A673 (cell line): ENCODE measurements around the gene SEC22A. TPM values are rescaled to one million over a fixed set of nuclear protein-coding genes. Genes with fewer than 3 reads are reported as not detected.

Experiments
- BruUV-seq: library from RNA; stranded (reverse); fragments of 400-500 nt; replicated peaks from 2 replicates; lab custom pipeline; 2021; lab: Mats Ljungman, UMichigan
- CTCF ChIA-PET: fragments of 300-600 bp; sonication (Branson Sonifier 250); formaldehyde crosslinking; loops from one replicate; lab custom pipeline; 2022; ENCODE audit warnings: antibody characterized with exemption; lab: Charles Lee
- POLR2A ChIA-PET: fragments of 300-600 bp; sonication (Branson Sonifier 250); formaldehyde crosslinking; loops from one replicate; lab custom pipeline; 2022; ENCODE audit warnings: antibody characterized with exemption; ENCODE audit not compliant: low non-redundant PET; lab: Charles Lee
- DNase-seq: peaks from one replicate; pipeline ENCODE4 v3.0.0-alpha.2; 2015; ENCODE audit warnings: low spot score
- H3K27ac ChIP-seq: fragments of 200-600 bp; sonication (generic); 2 replicates; pipeline ENCODE4 v1.5.1; 2016; ENCODE audit warnings: mixed run types, low read depth, mild to moderate bottlenecking, mixed read lengths, antibody characterized with exemption, low read length; ENCODE audit not compliant: poor library complexity, severe bottlenecking
- H3K27me3 ChIP-seq: fragments of 200-600 bp; sonication (generic); replicated peaks from 2 replicates; pipeline ENCODE4 v1.6.1; 2017; ENCODE audit warnings: mixed run types, low read depth, mild to moderate bottlenecking, mixed read lengths, antibody characterized with exemption, low read length; ENCODE audit not compliant: insufficient read depth, poor library complexity
- H3K36me3 ChIP-seq: fragments of 200-600 bp; sonication (generic); 2 replicates; pipeline ENCODE4 v1.6.1; 2016; ENCODE audit warnings: mixed run types, mild to moderate bottlenecking, mixed read lengths, antibody characterized with exemption, low read length; ENCODE audit not compliant: insufficient read depth, poor library complexity, severe bottlenecking
- H3K4me1 ChIP-seq: fragments of 200-600 bp; sonication (generic); 2 replicates; pipeline ENCODE4 v1.6.1; 2017; ENCODE audit warnings: mixed run types, mild to moderate bottlenecking, mixed read lengths, antibody characterized with exemption, low read length; ENCODE audit not compliant: insufficient read depth, poor library complexity, severe bottlenecking
- H3K4me3 ChIP-seq: fragments of 200-600 bp; sonication (generic); 2 replicates; pipeline ENCODE4 v1.5.1; 2016; ENCODE audit warnings: low read depth, mixed run types, mild to moderate bottlenecking, mixed read lengths, low read length; ENCODE audit not compliant: poor library complexity, severe bottlenecking
- H3K9me3 ChIP-seq: fragments of 200-600 bp; sonication (generic); 2 replicates; pipeline ENCODE4 v1.6.1; 2016; ENCODE audit warnings: mixed run types, low read depth, mild to moderate bottlenecking, mixed read lengths, antibody characterized with exemption, low read length; ENCODE audit not compliant: poor library complexity, severe bottlenecking
- EZH2 ChIP-seq: fragments of 200-600 bp; sonication (generic); IDR thresholded peaks from 2 replicates; pipeline ENCODE4 v1.6.1; 2017; ENCODE audit warnings: borderline replicate concordance, low read depth, mild to moderate bottlenecking, mixed read lengths, antibody characterized with exemption, low read length; ENCODE audit not compliant: poor library complexity, severe bottlenecking
- intact Hi-C: fragments of 100-400 bp; cut with micrococcal nuclease; formaldehyde crosslinking; loops from one replicate; pipeline ENCODE4 v1.10.0; 2022; ENCODE audit not compliant: unreplicated experiment
- total RNA-seq: library from RNA; stranded (reverse); gene quantifications from 2 replicates; pipeline ENCODE4 v1.2.3, GENCODE V29; 2021
- TF ChIP-seq, protein P1 (sequence below): fragments of 300-800, 200-600 bp; sonication (generic); conservative IDR thresholded peaks from 2 replicates; pipeline ENCODE4 v1.5.1; 2017; ENCODE audit warnings: low read depth, mild to moderate bottlenecking, antibody characterized with exemption, low read length, moderate library complexity, mixed read lengths

The SEC22A gene
- total RNA-seq, 1 experiment from 2014 or later: 21.6 TPM

DNA sequence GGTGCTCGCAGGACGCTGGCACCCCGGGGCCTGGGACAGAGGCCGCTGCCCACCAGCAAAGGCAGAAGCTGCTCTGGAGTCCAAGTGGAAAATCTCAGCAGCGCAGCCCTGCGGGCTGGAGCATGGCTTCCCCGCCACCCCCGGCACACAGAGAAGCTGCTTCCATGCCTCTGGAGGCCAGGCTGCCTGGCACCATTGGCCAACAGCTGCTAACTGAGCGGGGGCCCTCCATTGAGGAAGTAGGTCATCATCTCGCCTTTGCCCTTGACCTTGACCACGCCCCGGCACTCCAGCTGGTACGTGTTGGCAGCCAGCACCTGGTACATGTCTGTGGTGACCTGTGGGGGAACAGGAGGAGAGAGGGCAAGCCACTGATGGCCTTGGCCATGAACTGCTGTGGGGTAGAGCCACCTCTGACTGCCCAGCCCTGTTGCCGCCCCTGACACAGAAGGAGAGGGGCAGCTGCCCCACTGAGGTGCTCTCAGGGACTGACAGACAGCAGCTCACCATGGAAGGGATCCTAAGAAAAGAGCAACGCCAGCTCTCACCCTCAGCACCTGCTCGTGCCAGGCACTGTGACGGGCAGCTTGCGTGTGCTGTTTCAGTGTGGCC is 82.8 kb downstream of the SEC22A start:
- intact Hi-C loops: no loop called here
- POLR2A ChIA-PET: no interaction called here
- TF ChIP-seq EZH2: no peak
- TF ChIP-seq, protein P1, sequence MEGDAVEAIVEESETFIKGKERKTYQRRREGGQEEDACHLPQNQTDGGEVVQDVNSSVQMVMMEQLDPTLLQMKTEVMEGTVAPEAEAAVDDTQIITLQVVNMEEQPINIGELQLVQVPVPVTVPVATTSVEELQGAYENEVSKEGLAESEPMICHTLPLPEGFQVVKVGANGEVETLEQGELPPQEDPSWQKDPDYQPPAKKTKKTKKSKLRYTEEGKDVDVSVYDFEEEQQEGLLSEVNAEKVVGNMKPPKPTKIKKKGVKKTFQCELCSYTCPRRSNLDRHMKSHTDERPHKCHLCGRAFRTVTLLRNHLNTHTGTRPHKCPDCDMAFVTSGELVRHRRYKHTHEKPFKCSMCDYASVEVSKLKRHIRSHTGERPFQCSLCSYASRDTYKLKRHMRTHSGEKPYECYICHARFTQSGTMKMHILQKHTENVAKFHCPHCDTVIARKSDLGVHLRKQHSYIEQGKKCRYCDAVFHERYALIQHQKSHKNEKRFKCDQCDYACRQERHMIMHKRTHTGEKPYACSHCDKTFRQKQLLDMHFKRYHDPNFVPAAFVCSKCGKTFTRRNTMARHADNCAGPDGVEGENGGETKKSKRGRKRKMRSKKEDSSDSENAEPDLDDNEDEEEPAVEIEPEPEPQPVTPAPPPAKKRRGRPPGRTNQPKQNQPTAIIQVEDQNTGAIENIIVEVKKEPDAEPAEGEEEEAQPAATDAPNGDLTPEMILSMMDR: no peak
- Histone ChIP-seq H3K27ac (no peak overlapping the region), H3K4me3 (no peak overlapping the region), H3K36me3 (no peaks in the 10 kb centered on the region), H3K27me3 (no peaks in the 10 kb centered on the region), H3K9me3 (no peaks in the 10 kb centered on the region), H3K4me1 (no peaks in the 10 kb centered on the region)
- CTCF ChIA-PET: no interaction called here
- no TSS peak for BruUV-seq
- no peak for DNase-seq

DNA sequence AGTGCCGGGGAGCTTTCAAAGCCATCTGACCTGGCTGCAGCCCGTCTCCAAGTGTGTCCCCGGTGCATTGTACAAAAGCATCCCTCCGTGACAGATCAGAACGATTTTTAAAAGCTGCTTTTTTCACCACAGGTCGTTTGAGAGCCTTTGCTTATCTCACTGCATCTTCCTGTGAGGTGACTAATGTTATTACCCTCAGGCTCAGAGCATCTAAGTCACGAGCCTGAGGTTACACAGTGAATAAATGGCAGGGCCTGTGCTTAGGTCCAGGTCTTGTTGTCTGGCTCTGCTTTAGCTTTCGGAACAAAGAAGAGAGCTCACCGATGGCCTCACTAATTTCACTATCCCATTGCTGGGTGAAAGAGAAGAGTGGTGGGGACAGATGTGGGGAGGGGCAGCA is 83.3 kb downstream of the SEC22A start:
- H3K4me1 ChIP-seq: no peaks in the 10 kb centered on the region
- intact Hi-C loops: no loop called here
- no peak for DNase-seq
- no peak overlapping the region for H3K27ac ChIP-seq
- POLR2A ChIA-PET: no interaction called here
- H3K4me3 ChIP-seq: no peak overlapping the region
- no TSS peak for BruUV-seq
- H3K9me3 ChIP-seq: no peaks in the 10 kb centered on the region
- TF ChIP-seq, protein P1: no peak
- TF ChIP-seq EZH2: no peak
- CTCF ChIA-PET: no interaction called here
- H3K36me3 ChIP-seq: no peaks in the 10 kb centered on the region
- no peaks in the 10 kb centered on the region for H3K27me3 ChIP-seq

DNA sequence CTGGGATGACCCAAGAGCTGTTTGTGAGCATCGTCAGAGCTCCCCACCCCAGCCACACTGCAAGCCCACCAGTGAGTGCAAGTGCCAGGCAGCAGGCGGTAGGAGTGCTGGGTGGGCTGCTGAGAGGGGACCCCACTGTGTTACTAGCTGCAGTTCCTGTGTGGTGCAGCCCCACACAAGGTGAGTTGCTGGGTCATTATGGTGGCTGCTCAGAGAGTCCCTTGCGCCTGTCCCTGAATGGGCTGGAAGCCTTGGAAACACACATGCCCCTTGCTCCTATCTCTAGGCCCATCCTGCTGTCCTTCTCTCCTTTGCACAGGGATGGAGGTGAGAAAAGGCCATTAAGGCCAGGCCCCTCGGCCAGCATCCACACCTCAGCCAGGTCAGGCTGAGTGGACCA is 83.7 kb downstream of the SEC22A start:
- TF ChIP-seq, protein P1: no peak
- no peak for TF ChIP-seq EZH2
- no peaks in the 10 kb centered on the region for H3K36me3 ChIP-seq
- DNase-seq: no peak
- H3K9me3 ChIP-seq: no peaks in the 10 kb centered on the region
- no peaks in the 10 kb centered on the region for H3K27me3 ChIP-seq
- H3K4me1 ChIP-seq: no peaks in the 10 kb centered on the region
- intact Hi-C loops: no loop called here
- CTCF ChIA-PET: no interaction called here
- POLR2A ChIA-PET: interaction anchor here (0.7 kb wide), 1 partner anchor 35 kb away, joined by 18 read pairs; no protein-coding TSS in a partner anchor
- BruUV-seq: no TSS peak
- no peak overlapping the region for H3K4me3 ChIP-seq
- no peak overlapping the region for H3K27ac ChIP-seq
